Endothelial cell of umbilical vein (primary cell): ENCODE results near the gene SERPINB11. TPM values are rescaled to one million over a fixed set of nuclear protein-coding genes. Genes with fewer than 3 reads are reported as not detected.

Source experiments
- BruUV-seq: library from RNA; stranded (reverse); fragments of 400-500 nt; replicated peaks from 2 replicates; lab custom pipeline; 2021; lab: Mats Ljungman, UMichigan
- CTCF ChIA-PET: fragments of 300-600, 350-600 bp; sonication (Branson Sonifier 250); formaldehyde crosslinking; loops from one replicate; lab custom pipeline; 2021; ENCODE audit warnings: antibody characterized with exemption, inconsistent platforms; lab: Charles Lee
- POLR2A ChIA-PET: fragments of 300-600, 350-600 bp; sonication (Branson Sonifier 250); formaldehyde crosslinking; loops from one replicate; lab custom pipeline; 2021; ENCODE audit warnings: antibody characterized with exemption, inconsistent platforms; lab: Charles Lee
- DNase-seq: peaks from one replicate; pipeline ENCODE4 v3.0.0-alpha.2; 2011; ENCODE audit warnings: low read depth, low spot score
- FAIRE-seq: peaks from 2 replicates; lab custom pipeline; 2011; peaks lifted over from hg19 to GRCh38; lab: Jason Lieb, UNC
- H2AFZ ChIP-seq: 2 replicates; pipeline ENCODE4 v1.6.0; 2012; ENCODE audit warnings: low read depth, low read length, control low read depth, inconsistent platforms
- H3K27ac ChIP-seq: 2 replicates; pipeline ENCODE4 v1.5.1; 2011; ENCODE audit warnings: low read depth, mild to moderate bottlenecking, control low read depth, low read length, moderate library complexity; ENCODE audit not compliant: insufficient read depth
- H3K27me3 ChIP-seq, 2 experiments: 2 replicates each; pipeline versions ENCODE4 v1.6.0 to v1.6.1; 2011; ENCODE audit warnings: low read length in 2 of 2, mixed read lengths in 1 of 2; ENCODE audit not compliant: control insufficient read depth in 2 of 2, insufficient read depth in 2 of 2
- H3K36me3 ChIP-seq, 2 experiments: 2 replicates in 1 of 2; 3 replicates in 1 of 2; pipeline ENCODE4 v1.5.1; 2011; ENCODE audit warnings: low read length in 2 of 2, mild to moderate bottlenecking in 1 of 2, moderate library complexity in 1 of 2; ENCODE audit not compliant: control insufficient read depth in 2 of 2, insufficient read depth in 2 of 2; ENCODE audit errors: extremely low read depth in 1 of 2
- H3K4me1 ChIP-seq: 3 replicates; pipeline ENCODE4 v1.5.1; 2011; ENCODE audit warnings: mild to moderate bottlenecking, low read length; ENCODE audit not compliant: control insufficient read depth, insufficient read depth; ENCODE audit errors: extremely low read depth
- H3K4me2 ChIP-seq: 2 replicates; pipeline ENCODE4 v1.6.1; 2011; ENCODE audit warnings: low read length, control low read depth, mixed read lengths; ENCODE audit not compliant: insufficient read depth
- H3K4me3 ChIP-seq, 3 experiments: fragments of 200-600 bp in 1 of 3; sonication (generic), shearing (Covaris generic) in 1 of 3; replicated peaks in 1 of 3; 2 replicates each; pipeline ENCODE4 v1.5.1; 2011 to 2016; ENCODE audit warnings: control low read depth in 3 of 3, low read length in 3 of 3, mild to moderate bottlenecking in 2 of 3, inconsistent platforms in 1 of 3, low read depth in 1 of 3, moderate library complexity in 1 of 3; ENCODE audit not compliant: insufficient read depth in 1 of 3
- H3K79me2 ChIP-seq: 2 replicates; pipeline ENCODE4 v1.6.0; 2012; ENCODE audit warnings: low read length, inconsistent platforms; ENCODE audit not compliant: control insufficient read depth, insufficient read depth
- H3K9ac ChIP-seq: replicated peaks from 2 replicates; pipeline ENCODE3; 2011; ENCODE audit warnings: low read length, control low read depth; ENCODE audit not compliant: insufficient read depth; ENCODE audit errors: extremely low read depth
- H3K9me1 ChIP-seq: replicated peaks from 3 replicates; pipeline ENCODE4 v1.6.0; 2011; ENCODE audit warnings: mild to moderate bottlenecking, low read length; ENCODE audit not compliant: control insufficient read depth, insufficient read depth; ENCODE audit errors: extremely low read depth
- H3K9me3 ChIP-seq: replicated peaks from 2 replicates; pipeline ENCODE4 v1.5.1; 2012; ENCODE audit warnings: low read length, inconsistent platforms; ENCODE audit not compliant: control insufficient read depth, insufficient read depth
- H4K20me1 ChIP-seq: replicated peaks from 2 replicates; pipeline ENCODE3; 2011; ENCODE audit warnings: mild to moderate bottlenecking, low read length; ENCODE audit not compliant: control insufficient read depth, insufficient read depth; ENCODE audit errors: extremely low read depth
- CTCF ChIP-seq, 2 donors: IDR thresholded peaks; 1 replicate in 1 of 2; 2 replicates in 1 of 2; pipeline ENCODE4 v1.5.1; 2011; ENCODE audit warnings: low read length in 2 of 2, mild to moderate bottlenecking in 2 of 2, moderate library complexity in 2 of 2, control low read depth in 1 of 2, inconsistent platforms in 1 of 2, low read depth in 1 of 2; ENCODE audit not compliant: insufficient read depth in 1 of 2; ENCODE audit errors: extremely low read depth in 1 of 2
- EZH2 ChIP-seq: IDR thresholded peaks from 2 replicates; pipeline ENCODE4 v1.6.1; 2012; ENCODE audit warnings: borderline replicate concordance, low read depth, mild to moderate bottlenecking, moderate library complexity, low read length, inconsistent platforms; ENCODE audit not compliant: severe bottlenecking
- FOS ChIP-seq: IDR thresholded peaks from 2 replicates; pipeline ENCODE4 v1.6.1; 2011; ENCODE audit warnings: mild to moderate bottlenecking, low read length, moderate library complexity, borderline replicate concordance; ENCODE audit not compliant: insufficient read depth
- GATA2 ChIP-seq: IDR thresholded peaks from 2 replicates; pipeline ENCODE4 v1.7.0; 2011; ENCODE audit warnings: low read depth, mild to moderate bottlenecking, moderate library complexity, mixed read lengths, low read length; ENCODE audit not compliant: insufficient read length, insufficient read depth
- JUN ChIP-seq: IDR thresholded peaks from 2 replicates; pipeline ENCODE4 v1.6.1; 2011; ENCODE audit warnings: borderline replicate concordance, low read depth; ENCODE audit not compliant: insufficient read length, insufficient read depth
- MAX ChIP-seq: IDR thresholded peaks from 2 replicates; pipeline ENCODE4 v1.6.1; 2011; ENCODE audit not compliant: insufficient read depth, insufficient read length
- MYC ChIP-seq: IDR thresholded peaks from one replicate; pipeline ENCODE4 v1.6.1; 2011; ENCODE audit warnings: mild to moderate bottlenecking, low read depth, low read length
- POLR2A ChIP-seq: IDR thresholded peaks from 2 replicates; pipeline ENCODE4 v1.6.1; 2012; ENCODE audit warnings: low read depth, mild to moderate bottlenecking, control low read depth, low read length
- POLR2AphosphoS5 ChIP-seq: IDR thresholded peaks from 2 replicates; pipeline ENCODE4 v1.6.1; 2012; ENCODE audit warnings: low read depth, mild to moderate bottlenecking, control low read depth, low read length, moderate library complexity; ENCODE audit not compliant: insufficient read depth
- dilution Hi-C: fragments of 300-500 bp; cut with MboI; formaldehyde crosslinking; loops from one replicate; pipeline ENCODE4 v1.15.0; 2019; ENCODE audit warnings: low sequenced_read_pairs; ENCODE audit not compliant: extremely low pct_ligation_motif_present
- intact Hi-C: fragments of 100-400 bp; cut with micrococcal nuclease; formaldehyde crosslinking; loops from one replicate; pipeline ENCODE4 v1.10.0; 2022
- polyA plus RNA-seq, 4 experiments: library from polyadenylated mRNA; depleted of rRNA in 3 of 4; stranded (reverse) in 3 of 4; unstranded in 1 of 4; fragments of >200 nt; gene quantifications; 2 replicates each; pipeline versions ENCODE4 v1.2.1 to v1.2.3, GENCODE V29; 2011 to 2012; ENCODE audit warnings: missing spikeins in 1 of 4
- total RNA-seq: library from RNA; stranded (reverse); gene quantifications from 2 replicates; pipeline ENCODE4 v1.2.3, GENCODE V29; 2021

SERPINB11 gene
- total and polyA plus RNA-seq, 2 donors (not counting 3 experiments of a cell fraction or from before 2014, with no cell fraction given) = not detected

- CTCF ChIA-PET = interaction anchor here (0.9 kb wide), 1 partner anchor 12 kb away, joined by 3 read pairs; no protein-coding TSS in a partner anchor
Measured at GRCh38 chr18:63753676-63754075, 50.9 kb downstream of the SERPINB11 start.

GRCh38 chr18:63757541-63757940 is 54.8 kb downstream of the SERPINB11 start:
- Histone ChIP-seq H3K27ac (no peak overlapping the region), H3K9me1 (no peaks in the 10 kb centered on the region), H3K4me3 (no peak overlapping the region), H4K20me1 (no peaks in the 10 kb centered on the region), H3K36me3 (no peaks in the 10 kb centered on the region), H3K9ac (no peak overlapping the region), H3K27me3 (no peaks in the 10 kb centered on the region), H3K4me2 (no peak overlapping the region), H3K9me3 (no peaks in the 10 kb centered on the region), H3K4me1 (no peaks in the 10 kb centered on the region), H3K79me2 (no peaks in the 10 kb centered on the region), H2AFZ (no peak overlapping the region)
- no peak for TF ChIP-seq POLR2A
- no peak for TF ChIP-seq GATA2
- no peak for TF ChIP-seq MAX
- TF ChIP-seq JUN = no peak
- no peak for TF ChIP-seq FOS
- no peak for TF ChIP-seq MYC
- no peak for TF ChIP-seq POLR2AphosphoS5
- TF ChIP-seq CTCF (IDR thresholded peaks at IDR 0.05; ENCODE audit: extremely low read depth in 1 of 2, insufficient read depth in 1 of 2, low read depth in 1 of 2, low read length in 2 of 2) = no peak
- TF ChIP-seq EZH2 = no peak
- dilution Hi-C loops (no loop called here), intact Hi-C loops (no loop called here)
- CTCF ChIA-PET = no interaction called here
- BruUV-seq = no TSS peak
- POLR2A ChIA-PET = no interaction called here
- FAIRE-seq (no peak), DNase-seq (no peak)

More at GRCh38 chr18:63753676-63754075, 50.9 kb downstream of the SERPINB11 start:
- no peak for TF ChIP-seq POLR2A
- no peaks in the 10 kb centered on the region for H3K27me3 ChIP-seq
- H3K9ac ChIP-seq = no peak overlapping the region
- no peak overlapping the region for H3K4me2 ChIP-seq
- DNase-seq (no peak), FAIRE-seq (no peak)
- no peaks in the 10 kb centered on the region for H3K9me1 ChIP-seq
- no peaks in the 10 kb centered on the region for H3K36me3 ChIP-seq
- H2AFZ ChIP-seq = no peak overlapping the region
- H3K79me2 ChIP-seq = no peaks in the 10 kb centered on the region
- no peak overlapping the region for H3K4me3 ChIP-seq
- H3K27ac ChIP-seq = no peak overlapping the region
- no TSS peak for BruUV-seq
- POLR2A ChIA-PET = no interaction called here
- dilution Hi-C loops (no loop called here), intact Hi-C loops (no loop called here)
- H4K20me1 ChIP-seq = no peaks in the 10 kb centered on the region
- no peaks in the 10 kb centered on the region for H3K4me1 ChIP-seq
- no peaks in the 10 kb centered on the region for H3K9me3 ChIP-seq
